KBM-7 (cell line): ENCODE results near the gene MOV10L1.

Experiments
- DNase-seq: peaks from one replicate; pipeline ENCODE4 v3.0.0-alpha.2; 2015
- in situ Hi-C: fragments of 300-500 bp; cut with MboI; formaldehyde crosslinking; loops from 2 replicates; pipeline ENCODE4 v1.14.3; 2020; ENCODE audit warnings: low sequenced_read_pairs, low pct_unique_long_range_greater_than_20kb, mixed read lengths

The MOV10L1 gene

GRCh38 chr22:50179937-50180726 lies 90.3 kb downstream of the MOV10L1 start:
- in situ Hi-C loops, result no loop called here
- no peak for DNase-seq

GRCh38 chr22:50180727-50181521 lies 91.1 kb downstream of the MOV10L1 start:
- in situ Hi-C loops, result no loop called here
- DNase-seq, result no peak

GRCh38 chr22:50182176-50183081 lies 92.6 kb downstream of the MOV10L1 start:
- in situ Hi-C loops, result no loop called here
- DNase-seq, result no peak

DNA sequence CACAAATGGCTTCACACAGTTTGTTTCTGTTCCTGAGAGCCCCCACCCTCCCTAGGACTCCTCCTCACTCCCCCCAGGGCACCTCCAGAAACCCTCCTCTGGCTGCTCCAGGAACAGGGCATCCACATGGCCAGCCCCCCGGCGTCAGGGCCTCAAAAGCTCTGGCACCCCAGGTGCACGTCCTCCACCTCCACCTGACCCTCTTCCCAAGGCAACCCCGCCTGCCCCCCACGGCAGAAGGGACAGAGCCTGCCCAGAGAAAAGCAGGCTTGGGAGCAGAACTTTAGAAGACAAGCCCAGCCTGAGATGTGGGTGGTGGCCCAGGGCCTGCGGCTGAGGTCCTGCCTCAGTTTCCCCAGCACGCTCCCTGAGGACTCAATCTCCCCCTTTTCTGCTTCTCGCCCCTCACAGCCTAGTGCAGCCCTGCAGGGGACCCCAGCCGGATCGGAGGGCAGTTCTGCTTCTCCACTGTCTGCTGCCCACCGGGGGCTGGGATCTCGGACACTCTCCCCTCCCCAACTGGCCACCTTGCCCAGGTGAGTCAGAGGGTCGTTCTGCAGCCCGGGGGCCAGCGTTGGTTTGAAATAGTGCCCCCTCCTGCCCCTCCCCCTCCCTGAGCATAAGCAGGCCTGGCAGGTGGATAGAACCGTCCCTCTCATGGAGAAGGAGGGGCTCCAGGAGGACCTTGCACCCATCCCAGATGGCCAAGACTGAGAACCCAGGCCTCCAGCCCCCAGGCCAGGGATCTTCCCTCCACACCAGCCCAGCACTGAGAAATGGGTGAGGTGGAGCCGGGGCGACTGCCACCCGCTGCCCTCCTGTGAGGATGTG lies 93.5 kb downstream of the MOV10L1 start:
- in situ Hi-C loops, result no loop called here
- no peak for DNase-seq

GRCh38 chr22:50184004-50184901 lies 94.4 kb downstream of the MOV10L1 start:
- in situ Hi-C loops, result no loop called here

GRCh38 chr22:50184902-50185374 lies 95.1 kb downstream of the MOV10L1 start:
- in situ Hi-C loops, result no loop called here
- no peak for DNase-seq

More at GRCh38 chr22:50184004-50184901, 94.4 kb downstream of the MOV10L1 start:
- DNase-seq, result no peak

DNA sequence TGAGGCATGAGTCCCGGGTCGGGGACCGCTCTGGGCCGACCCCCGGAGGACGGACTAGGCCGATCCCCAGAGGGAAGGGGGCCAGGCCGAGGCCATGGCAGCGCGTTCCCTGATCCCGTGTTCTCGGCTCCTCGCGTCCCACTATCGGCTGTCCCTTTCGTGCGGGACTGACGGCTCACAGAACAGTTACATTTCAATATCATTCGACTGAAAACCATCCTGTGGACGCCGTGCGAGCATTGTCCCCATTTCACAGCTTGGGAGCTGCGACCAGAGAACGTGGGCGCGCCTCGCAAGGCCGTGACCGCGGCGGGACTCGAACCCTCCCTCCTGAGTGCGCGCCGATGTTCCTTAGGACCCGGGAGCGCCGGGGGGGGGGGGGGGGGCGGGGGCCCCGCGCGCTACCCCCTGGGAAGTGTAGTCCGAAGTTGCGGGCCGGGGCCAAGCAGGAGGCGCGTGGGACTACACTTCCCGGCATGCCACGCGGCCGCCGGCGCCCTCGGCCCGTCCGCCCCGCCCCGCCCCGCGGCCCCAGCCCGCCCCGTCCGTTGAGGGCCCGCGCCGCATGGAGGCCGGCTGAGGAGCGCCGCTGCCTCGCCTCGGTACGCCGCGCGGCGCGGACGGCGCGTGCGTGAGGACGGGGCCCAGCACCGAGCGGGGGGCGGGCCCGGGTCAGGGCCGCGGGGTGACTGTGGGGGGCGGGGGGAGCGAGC lies 95.7 kb downstream of the MOV10L1 start, which contains the start of gene TRABD:
TRABD (plus strand) TSS at position 539 of the 713 bp plus-strand sequence. CDS start 7,148 bp downstream, outside the sequence.
- DNase-seq, result peak; percentile 62

DNA sequence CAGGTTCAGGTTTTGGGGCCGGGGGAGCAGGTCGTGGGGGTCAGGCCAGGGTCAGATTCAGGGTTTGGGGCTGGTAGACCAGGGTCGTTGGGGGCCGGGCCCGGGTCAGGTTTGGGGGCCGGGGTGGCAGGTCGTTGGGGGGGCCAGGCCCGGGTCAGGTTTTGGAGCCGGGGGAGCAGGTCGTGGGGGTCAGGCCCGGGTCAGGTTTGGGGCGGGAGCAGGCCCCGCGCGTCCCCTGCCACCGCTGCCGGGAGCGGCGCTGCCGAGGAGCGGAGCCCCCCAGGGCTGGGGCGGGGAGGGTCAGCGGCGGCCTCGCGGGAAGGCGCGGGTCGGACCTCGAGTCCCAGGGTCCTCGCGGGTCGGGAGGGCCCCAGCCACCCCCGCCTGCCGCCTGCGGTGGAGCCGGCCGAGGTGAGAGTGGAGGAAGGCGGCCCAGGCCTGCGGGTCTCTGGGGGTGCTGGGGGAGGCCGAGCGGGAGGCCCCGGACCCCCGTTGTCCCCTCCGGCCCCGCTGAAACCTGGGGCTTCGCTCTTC lies 96.4 kb downstream of the MOV10L1 start:
- in situ Hi-C loops, result no loop called here
- DNase-seq, result no peak

More for the DNA sequence above, 95.7 kb downstream of the MOV10L1 start, which contains the start of gene TRABD:
- in situ Hi-C loops, result no loop called here

- DNase-seq, result no peak
- in situ Hi-C loops, result no loop called here
These were observed 97.1 kb downstream of the MOV10L1 start for GRCh38 chr22:50186761-50187523.

- no peak for DNase-seq
- in situ Hi-C loops, result no loop called here
These were observed 98.5 kb downstream of the MOV10L1 start for GRCh38 chr22:50188356-50188755.

- in situ Hi-C loops, result no loop called here
- DNase-seq, result no peak
These were observed 99.5 kb downstream of the MOV10L1 start for GRCh38 chr22:50189184-50189848.

GRCh38 chr22:50189849-50190181 lies 100.0 kb downstream of the MOV10L1 start:
- in situ Hi-C loops, result no loop called here
- DNase-seq, result no peak

DNA sequence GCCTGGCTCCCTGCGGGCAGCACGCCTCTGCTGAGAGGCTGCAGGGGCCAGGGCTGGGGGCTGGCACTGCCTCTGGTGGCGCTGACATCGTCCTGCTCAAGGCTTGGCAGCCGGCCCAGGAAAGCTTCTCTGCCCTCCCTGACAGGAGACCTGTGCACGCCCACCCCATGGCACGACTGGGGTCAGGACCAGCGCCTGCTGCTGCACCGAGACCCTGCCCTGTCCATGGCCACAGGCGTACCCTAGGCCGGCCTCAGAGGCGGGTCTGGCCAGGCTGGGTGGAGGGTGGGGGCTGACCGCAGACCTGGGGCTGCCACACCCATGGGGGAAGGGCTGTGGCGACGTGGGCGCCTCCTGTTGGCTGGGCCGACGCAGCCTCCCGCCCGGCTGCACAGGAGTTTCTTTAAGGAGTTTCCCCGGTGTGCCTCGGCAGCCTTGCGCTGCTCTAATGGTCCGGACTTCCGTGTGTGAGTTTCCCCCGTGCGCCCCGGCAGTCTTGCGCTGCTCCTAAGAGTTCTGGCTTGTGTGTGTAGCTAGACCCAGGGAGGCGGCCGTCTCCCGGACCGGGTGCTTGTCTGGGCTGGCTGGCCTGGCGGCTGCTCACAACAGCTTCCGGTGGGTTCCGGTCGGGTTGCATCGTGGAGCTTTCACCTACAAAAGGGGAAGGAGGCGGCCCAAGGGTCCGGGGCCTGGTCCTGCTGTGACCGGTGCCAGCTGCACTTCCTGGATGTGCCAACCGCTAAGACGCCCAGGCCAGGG lies 100.6 kb downstream of the MOV10L1 start:
- in situ Hi-C loops, result no loop called here
- DNase-seq, result peak; percentile 96

GRCh38 chr22:50190941-50191741 lies 101.3 kb downstream of the MOV10L1 start:
- peak; percentile 98 for DNase-seq
- in situ Hi-C loops, result no loop called here
